WERI-Rb-1 (cell line): Measurements from ENCODE around the gene RNU6-7.

ENCODE experiments used
- DNase-seq: peaks from one replicate; pipeline ENCODE4 v3.0.0-alpha.2; 2020
- H3K27ac ChIP-seq: fragments of 250-450 bp; sonication (Bioruptor Pico); 2 replicates; pipeline ENCODE4 v1.5.1; 2020; ENCODE audit warnings: mild to moderate bottlenecking, moderate library complexity
- H3K27me3 ChIP-seq: fragments of 250-450 bp; sonication (Bioruptor Pico); 2 replicates; pipeline ENCODE4 v1.5.1; 2021; ENCODE audit warnings: mild to moderate bottlenecking, low read depth, moderate library complexity; ENCODE audit not compliant: insufficient read depth, severe bottlenecking
- H3K36me3 ChIP-seq: fragments of 250-450 bp; sonication (Bioruptor Pico); 2 replicates; pipeline ENCODE4 v1.5.1; 2020; ENCODE audit warnings: mild to moderate bottlenecking, moderate library complexity
- H3K4me3 ChIP-seq: 2 replicates; pipeline ENCODE4 v1.5.1; 2011; ENCODE audit warnings: low read depth, mild to moderate bottlenecking, control low read depth, low read length
- H3K9me3 ChIP-seq: fragments of 250-450 bp; sonication (Bioruptor Pico); 2 replicates; pipeline ENCODE4 v1.5.1; 2021; ENCODE audit warnings: mild to moderate bottlenecking, moderate library complexity; ENCODE audit not compliant: severe bottlenecking
- TF ChIP-seq, protein P1 (sequence below): IDR thresholded peaks from 2 replicates; pipeline ENCODE4 v1.5.1; 2011; ENCODE audit warnings: low read depth, mild to moderate bottlenecking, control low read depth, inconsistent platforms, low read length

The RNU6-7 gene

DNA sequence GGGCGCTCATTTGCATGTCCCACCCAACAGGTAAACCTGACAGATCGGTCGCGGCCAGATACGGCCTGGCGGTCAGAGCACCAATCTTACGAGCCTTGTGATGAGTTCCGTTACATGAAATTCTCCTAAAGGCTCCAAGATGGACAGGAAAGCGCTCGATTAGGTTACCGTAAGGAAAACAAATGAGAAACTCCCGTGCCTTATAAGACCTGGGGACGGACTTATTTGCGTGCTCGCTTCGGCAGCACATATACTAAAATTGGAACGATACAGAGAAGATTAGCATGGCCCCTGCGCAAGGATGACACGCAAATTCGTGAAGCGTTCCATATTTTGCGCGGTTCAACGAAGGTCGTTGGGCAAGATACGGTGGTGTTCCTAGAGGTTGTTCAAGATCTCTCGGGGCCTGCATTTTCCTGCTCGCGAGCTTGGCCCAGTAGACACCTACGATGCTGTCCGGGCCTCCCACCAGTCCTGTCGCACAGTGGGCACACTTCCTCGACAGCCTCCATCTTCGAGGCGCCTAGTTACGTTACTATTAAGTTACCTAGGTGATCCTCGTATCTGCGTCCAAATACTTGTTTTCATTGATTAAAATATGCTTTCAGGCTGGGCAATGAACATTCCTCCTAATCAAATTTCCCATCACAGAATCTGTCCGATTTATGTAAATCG, at the start of gene RNU6-7:
Gene RNU6-7, plus strand, starts transcription at position 230 of the 675 bp plus-strand sequence.
- Histone ChIP-seq H3K9me3 (no peaks in the 10 kb centered on the region), H3K27me3 (no peaks in the 10 kb centered on the region), H3K4me3 (peak within 1 kb of the TSS; percentile 92), H3K36me3 (no peaks in the 10 kb centered on the region), H3K27ac (peak within 1 kb of the TSS; percentile 98)
- TF ChIP-seq, protein P1, sequence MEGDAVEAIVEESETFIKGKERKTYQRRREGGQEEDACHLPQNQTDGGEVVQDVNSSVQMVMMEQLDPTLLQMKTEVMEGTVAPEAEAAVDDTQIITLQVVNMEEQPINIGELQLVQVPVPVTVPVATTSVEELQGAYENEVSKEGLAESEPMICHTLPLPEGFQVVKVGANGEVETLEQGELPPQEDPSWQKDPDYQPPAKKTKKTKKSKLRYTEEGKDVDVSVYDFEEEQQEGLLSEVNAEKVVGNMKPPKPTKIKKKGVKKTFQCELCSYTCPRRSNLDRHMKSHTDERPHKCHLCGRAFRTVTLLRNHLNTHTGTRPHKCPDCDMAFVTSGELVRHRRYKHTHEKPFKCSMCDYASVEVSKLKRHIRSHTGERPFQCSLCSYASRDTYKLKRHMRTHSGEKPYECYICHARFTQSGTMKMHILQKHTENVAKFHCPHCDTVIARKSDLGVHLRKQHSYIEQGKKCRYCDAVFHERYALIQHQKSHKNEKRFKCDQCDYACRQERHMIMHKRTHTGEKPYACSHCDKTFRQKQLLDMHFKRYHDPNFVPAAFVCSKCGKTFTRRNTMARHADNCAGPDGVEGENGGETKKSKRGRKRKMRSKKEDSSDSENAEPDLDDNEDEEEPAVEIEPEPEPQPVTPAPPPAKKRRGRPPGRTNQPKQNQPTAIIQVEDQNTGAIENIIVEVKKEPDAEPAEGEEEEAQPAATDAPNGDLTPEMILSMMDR = no peak
- peak; percentile 64 for DNase-seq

DNA sequence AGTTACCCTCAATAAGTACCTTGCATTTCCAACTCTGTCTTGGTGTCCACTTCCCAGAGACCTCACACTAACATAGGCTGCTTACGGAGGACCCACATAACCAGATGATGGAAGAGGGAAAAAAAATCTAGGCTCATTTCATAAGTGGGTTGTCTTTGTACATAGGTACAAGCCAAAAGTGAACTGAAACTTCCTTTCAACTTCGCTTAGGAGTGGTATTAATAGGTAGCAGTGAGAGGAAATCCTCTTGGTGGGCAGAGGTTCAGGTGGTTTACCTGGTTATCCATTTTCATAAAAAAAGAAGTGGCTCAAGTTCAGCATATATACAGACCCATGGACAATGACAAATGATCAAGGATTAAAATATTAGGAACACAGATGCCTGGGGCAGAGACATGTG, 35.8 kb upstream of the RNU6-7 start:
- no peaks in the 10 kb centered on the region for H3K27me3 ChIP-seq
- H3K4me3 ChIP-seq = no peak overlapping the region
- no peak for DNase-seq
- TF ChIP-seq, protein P1 = no peak
- no peak overlapping the region for H3K27ac ChIP-seq
- no peaks in the 10 kb centered on the region for H3K36me3 ChIP-seq
- no peaks in the 10 kb centered on the region for H3K9me3 ChIP-seq

DNA sequence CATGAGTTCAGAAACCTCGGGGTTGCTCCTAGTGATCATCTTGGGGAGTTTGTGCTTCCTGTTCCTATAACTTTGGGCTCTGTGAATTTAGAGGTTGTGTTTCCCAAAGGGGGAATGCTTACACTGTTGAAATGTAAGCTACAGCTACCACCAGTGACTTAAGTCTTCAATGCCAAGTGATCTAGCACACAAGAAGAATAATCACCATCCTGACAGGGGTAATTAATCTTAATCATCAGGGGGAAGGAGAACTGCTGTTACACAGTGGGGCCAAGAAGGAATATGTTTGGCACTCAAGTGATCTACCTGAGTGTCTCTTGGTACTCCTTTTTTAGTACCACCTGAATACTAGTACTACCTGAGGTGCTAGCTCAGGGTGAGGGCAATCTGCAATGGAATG, 34.9 kb upstream of the RNU6-7 start:
- H3K36me3 ChIP-seq = no peaks in the 10 kb centered on the region
- H3K4me3 ChIP-seq = no peak overlapping the region
- no peaks in the 10 kb centered on the region for H3K27me3 ChIP-seq
- H3K27ac ChIP-seq = no peak overlapping the region
- H3K9me3 ChIP-seq = no peaks in the 10 kb centered on the region
- TF ChIP-seq, protein P1 = no peak
- no peak for DNase-seq

DNA sequence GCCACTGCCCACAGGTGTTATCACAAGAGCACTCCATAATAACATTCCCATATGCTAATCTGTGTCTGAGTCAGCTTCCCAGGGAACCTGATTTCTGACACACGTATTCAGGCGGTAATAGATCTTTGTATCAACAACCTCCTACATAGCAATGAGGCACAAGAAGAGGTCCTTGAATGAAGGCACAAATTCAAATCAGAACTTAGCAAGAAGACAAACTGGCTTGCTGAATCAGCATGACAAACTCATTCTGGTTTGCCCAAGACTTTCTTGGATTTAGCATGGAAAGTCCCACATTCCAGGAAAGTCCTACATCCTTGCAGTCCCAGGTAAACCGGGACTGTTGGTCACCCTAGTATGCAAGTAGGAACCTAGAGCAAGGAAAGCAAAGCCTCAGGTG, 33.9 kb upstream of the RNU6-7 start:
- TF ChIP-seq, protein P1 = no peak
- H3K36me3 ChIP-seq = no peaks in the 10 kb centered on the region
- no peak for DNase-seq
- H3K9me3 ChIP-seq = no peaks in the 10 kb centered on the region
- no peak overlapping the region for H3K27ac ChIP-seq
- no peak overlapping the region for H3K4me3 ChIP-seq
- H3K27me3 ChIP-seq = no peaks in the 10 kb centered on the region

DNA sequence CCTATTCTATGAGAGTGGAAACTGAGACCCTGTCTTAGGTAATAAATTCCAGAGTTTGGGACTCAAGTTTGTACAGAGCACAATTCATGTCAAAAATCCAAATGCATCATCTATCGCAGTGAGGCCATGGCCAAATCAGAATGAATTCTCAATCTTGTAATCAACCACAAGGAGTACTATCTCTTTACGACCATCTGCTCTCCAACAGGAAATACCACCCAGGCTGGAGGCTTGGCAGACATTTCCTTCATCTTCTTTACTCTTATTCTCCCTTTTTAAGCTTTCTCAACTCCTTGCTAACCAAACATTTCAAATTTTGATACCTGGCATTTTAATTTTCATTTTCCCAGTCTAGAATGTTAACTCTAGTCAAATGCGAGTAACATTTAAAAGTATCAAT, 32.7 kb upstream of the RNU6-7 start:
- Histone ChIP-seq H3K27ac (no peak overlapping the region), H3K36me3 (no peaks in the 10 kb centered on the region), H3K4me3 (no peak overlapping the region), H3K27me3 (no peaks in the 10 kb centered on the region), H3K9me3 (no peaks in the 10 kb centered on the region)
- DNase-seq = no peak
- TF ChIP-seq, protein P1 = no peak

DNA sequence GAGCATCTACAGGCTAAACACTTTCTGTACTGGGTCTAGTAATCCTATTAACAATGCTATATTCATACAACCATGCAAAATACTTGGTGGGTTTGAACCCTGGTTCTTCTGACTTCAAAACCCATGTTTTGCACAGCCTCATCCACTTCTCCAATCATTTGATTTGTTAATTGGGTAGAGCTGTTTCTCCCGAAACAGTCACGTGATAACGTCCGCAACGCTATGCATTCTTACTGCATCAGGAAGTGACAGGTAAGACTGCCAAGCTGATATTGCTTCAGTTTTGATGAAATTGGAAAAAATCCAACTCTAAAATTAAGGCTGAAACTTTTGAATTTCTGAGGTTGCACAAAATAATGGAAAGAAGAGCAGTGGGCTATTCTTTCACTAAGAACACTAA, 30.4 kb upstream of the RNU6-7 start:
- DNase-seq = no peak
- Histone ChIP-seq H3K36me3 (no peaks in the 10 kb centered on the region), H3K9me3 (no peaks in the 10 kb centered on the region), H3K27ac (no peak overlapping the region), H3K4me3 (no peak overlapping the region), H3K27me3 (no peaks in the 10 kb centered on the region)
- TF ChIP-seq, protein P1 = no peak
